Measurements from ENCODE around the gene ARID3A.

DNA sequence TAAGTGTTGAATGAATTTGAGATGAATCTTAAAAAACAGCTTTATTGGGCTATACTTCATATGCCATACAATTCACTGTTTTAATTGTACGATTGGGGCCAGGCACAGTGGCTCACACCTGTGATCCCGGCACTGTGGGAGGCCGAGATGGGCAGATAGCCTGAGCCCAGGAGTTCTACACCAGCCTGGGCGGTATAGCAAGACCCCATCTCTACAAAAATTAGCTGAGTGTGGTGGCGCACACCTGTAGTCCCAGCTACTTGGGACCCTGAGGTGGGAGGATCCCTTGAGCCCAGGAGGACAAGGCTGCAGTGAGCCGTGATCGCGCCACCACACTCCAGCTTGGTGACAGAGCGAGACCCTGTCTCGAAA is 10.3 kb downstream of the ARID3A start:
- TF ChIP-seq, protein P1, sequence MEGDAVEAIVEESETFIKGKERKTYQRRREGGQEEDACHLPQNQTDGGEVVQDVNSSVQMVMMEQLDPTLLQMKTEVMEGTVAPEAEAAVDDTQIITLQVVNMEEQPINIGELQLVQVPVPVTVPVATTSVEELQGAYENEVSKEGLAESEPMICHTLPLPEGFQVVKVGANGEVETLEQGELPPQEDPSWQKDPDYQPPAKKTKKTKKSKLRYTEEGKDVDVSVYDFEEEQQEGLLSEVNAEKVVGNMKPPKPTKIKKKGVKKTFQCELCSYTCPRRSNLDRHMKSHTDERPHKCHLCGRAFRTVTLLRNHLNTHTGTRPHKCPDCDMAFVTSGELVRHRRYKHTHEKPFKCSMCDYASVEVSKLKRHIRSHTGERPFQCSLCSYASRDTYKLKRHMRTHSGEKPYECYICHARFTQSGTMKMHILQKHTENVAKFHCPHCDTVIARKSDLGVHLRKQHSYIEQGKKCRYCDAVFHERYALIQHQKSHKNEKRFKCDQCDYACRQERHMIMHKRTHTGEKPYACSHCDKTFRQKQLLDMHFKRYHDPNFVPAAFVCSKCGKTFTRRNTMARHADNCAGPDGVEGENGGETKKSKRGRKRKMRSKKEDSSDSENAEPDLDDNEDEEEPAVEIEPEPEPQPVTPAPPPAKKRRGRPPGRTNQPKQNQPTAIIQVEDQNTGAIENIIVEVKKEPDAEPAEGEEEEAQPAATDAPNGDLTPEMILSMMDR (conservative IDR thresholded peaks at IDR 0.05; ENCODE audit: low read depth, low read length): no peak
- TF ChIP-seq EZH2 (IDR thresholded peaks at IDR 0.05; ENCODE audit: low read length, unreplicated experiment) (no peak), EZH2phosphoT487 (IDR thresholded peaks at IDR 0.05; ENCODE audit: borderline replicate concordance, low read length) (no peak)
